Stomach (tissue), 9 donors: ENCODE data around the gene CCDC43. TPM values are rescaled to one million over a fixed set of nuclear protein-coding genes. Genes with fewer than 3 reads are reported as not detected.

Experiments used
- DNase-seq, 2 donors: peaks; one replicate each; pipeline versions ENCODE4 v3.0.0 to v3.0.0-alpha.2; 2013 to 2019
- H3K27ac ChIP-seq, 5 donors: fragments of 200-600 bp in 4 of 5; sonication (generic) in 4 of 5; one replicate each; pipeline ENCODE4 v1.5.1; 2013 to 2019; ENCODE audit warnings: mild to moderate bottlenecking in 1 of 5, moderate library complexity in 1 of 5
- H3K27me3 ChIP-seq, 3 donors: fragments of 200-600 bp; sonication (generic); one replicate each; pipeline ENCODE4 v1.5.1; 2017 to 2019; ENCODE audit warnings: mixed run types in 1 of 3
- H3K36me3 ChIP-seq, 4 donors: fragments of 200-600 bp; sonication (generic); 1 replicate in 3 of 4; 2 replicates in 1 of 4; pipeline ENCODE4 v1.5.1; 2016 to 2019
- H3K4me1 ChIP-seq, 4 donors: fragments of 200-600 bp; sonication (generic); one replicate each; pipeline ENCODE4 v1.5.1; 2016 to 2019
- H3K4me3 ChIP-seq, 4 donors: fragments of 200-600 bp; sonication (generic) in 3 of 4; one replicate each; pipeline ENCODE4 v1.5.1; 2016 to 2019; ENCODE audit warnings: mild to moderate bottlenecking in 1 of 4
- H3K9me3 ChIP-seq, 4 donors: fragments of 200-600 bp; sonication (generic); one replicate each; pipeline ENCODE4 v1.5.1; 2016 to 2019
- CTCF ChIP-seq, 7 experiments: fragments of 450-650 bp in 4 of 7; fragments of 200-600 bp in 3 of 7; sonication (generic) in 3 of 7; IDR thresholded peaks; one replicate each; pipeline ENCODE4 v1.5.1; 2016 to 2019; ENCODE audit warnings: antibody characterized with exemption in 7 of 7, control low read depth in 2 of 7, mild to moderate bottlenecking in 1 of 7
- EP300 ChIP-seq: sonication (generic); formaldehyde crosslinking; IDR thresholded peaks from one replicate; pipeline ENCODE4 v1.6.1; 2017; ENCODE audit warnings: antibody characterized with exemption
- POLR2A ChIP-seq, 4 donors: fragments of 450-650 bp; IDR thresholded peaks; one replicate each; pipeline ENCODE4 v1.6.1; 2016; ENCODE audit warnings: antibody characterized with exemption in 4 of 4, control low read depth in 2 of 4, mild to moderate bottlenecking in 1 of 4, moderate library complexity in 1 of 4
- POLR2AphosphoS5 ChIP-seq, 3 donors: sonication (generic); formaldehyde crosslinking; IDR thresholded peaks; one replicate each; pipeline ENCODE4 v1.6.1; 2016; ENCODE audit warnings: antibody characterized with exemption in 3 of 3
- WGBS, 5 donors: extraction: QIAGEN DNeasy Blood & Tissue Kit in 3 of 5; methylation state at CpG; one replicate each; pipeline versions ENCODE4 v1.1.5 to v1.1.7; 2013 to 2018; 5-methylcytosine and 5-hydroxymethylcytosine counted together
- intact Hi-C: fragments of 100-400 bp; cut with DNase I; formaldehyde crosslinking; loops from one replicate; pipeline ENCODE4 v1.15.1; 2023; ENCODE audit warnings: low total_unique reads
- polyA plus RNA-seq, 3 donors: library from polyadenylated mRNA; stranded (reverse); fragments of 200-250 nt; gene quantifications; one replicate each; pipeline ENCODE4 v1.2.3, GENCODE V29; 2013
- total RNA-seq, 5 donors: library from RNA; depleted of rRNA; stranded (reverse); fragments of >200 nt; gene quantifications; one replicate each; pipeline versions ENCODE4 v1.1.0 to v1.2.3, GENCODE V29; 2014 to 2016
- donor health status: healthy with polysubstance abuse.
- donor health status: Bipolar disorder and iron deficiency.
- donor health status: healthy.

Gene CCDC43
- total and polyA plus RNA-seq, 8 donors: 1.8 to 29.7 (median 11.1) TPM

GRCh38 chr17:44652727-44653126 lies 36.8 kb downstream of the CCDC43 start:
- WGBS, 5 donors: 75 to 85% (median 83%) methylated on average over 8 of the region's 8 CpGs
- Histone ChIP-seq H3K27me3 (peaks cover 15 to 72% (median 31%) of the 10 kb centered on the region in 3 donors), H3K9me3 (peaks cover 0 to 15% (median 7%) of the 10 kb centered on the region in 4 donors), H3K27ac (no peak overlapping the region), H3K36me3 (no peaks in the 10 kb centered on the region), H3K4me1 (peaks cover 4 to 16% (median 11%) of the 10 kb centered on the region in 4 donors), H3K4me3 (no peak overlapping the region)
- no peak for DNase-seq
- intact Hi-C loops: no loop called here
- no peak for TF ChIP-seq POLR2A (IDR thresholded peaks at IDR 0.05)
- no peak for TF ChIP-seq CTCF (IDR thresholded peaks at IDR 0.05)
- no peak for TF ChIP-seq EP300
- TF ChIP-seq POLR2AphosphoS5 (IDR thresholded peaks at IDR 0.05): no peak

- no peak for DNase-seq
- no peak for TF ChIP-seq CTCF (IDR thresholded peaks at IDR 0.05)
- no peak for TF ChIP-seq POLR2A (IDR thresholded peaks at IDR 0.05)
- TF ChIP-seq EP300: no peak
- no peak for TF ChIP-seq POLR2AphosphoS5 (IDR thresholded peaks at IDR 0.05)
- Histone ChIP-seq H3K27me3 (peaks cover 6 to 61% (median 16%) of the 10 kb centered on the region in 3 donors), H3K4me1 (peaks cover under 1 to 6% (median 4%) of the 10 kb centered on the region in 4 donors), H3K9me3 (peaks cover 0 to 7% (median 5%) of the 10 kb centered on the region in 4 donors), H3K4me3 (no peak overlapping the region), H3K27ac (no peak overlapping the region), H3K36me3 (no peaks in the 10 kb centered on the region)
- 74 to 83% (median 80%) methylated on average over 5 of the region's 5 CpGs for WGBS, 5 donors
- intact Hi-C loops: no loop called here
These were observed 38.3 kb downstream of the CCDC43 start for GRCh38 chr17:44651228-44651627.

GRCh38 chr17:44648963-44649362 lies 40.6 kb downstream of the CCDC43 start:
- intact Hi-C loops: no loop called here
- Histone ChIP-seq H3K27me3 (peaks cover 0 to 49% (median 2%) of the 10 kb centered on the region in 3 donors), H3K4me3 (no peak overlapping the region), H3K9me3 (no peaks in the 10 kb centered on the region), H3K27ac (no peak overlapping the region), H3K36me3 (no peaks in the 10 kb centered on the region), H3K4me1 (no peaks in the 10 kb centered on the region)
- TF ChIP-seq EP300 (no peak), CTCF (IDR thresholded peaks at IDR 0.05) (no peak), POLR2AphosphoS5 (IDR thresholded peaks at IDR 0.05) (no peak), POLR2A (IDR thresholded peaks at IDR 0.05) (no peak)
- no peak for DNase-seq
- 54 to 67% (median 60%) methylated on average over 2 of the region's 2 CpGs for WGBS, 5 donors

- no peaks in the 10 kb centered on the region for H3K4me1 ChIP-seq
- H3K27ac ChIP-seq: no peak overlapping the region
- TF ChIP-seq POLR2A (IDR thresholded peaks at IDR 0.05) (no peak), EP300 (no peak), CTCF (IDR thresholded peaks at IDR 0.05) (no peak), POLR2AphosphoS5 (IDR thresholded peaks at IDR 0.05) (no peak)
- intact Hi-C loops: no loop called here
- H3K27me3 ChIP-seq: peaks cover 0 to 37% (median 2%) of the 10 kb centered on the region in 3 donors
- no peak for DNase-seq
- no peak overlapping the region for H3K4me3 ChIP-seq
- no peaks in the 10 kb centered on the region for H3K9me3 ChIP-seq
- no peaks in the 10 kb centered on the region for H3K36me3 ChIP-seq
These were observed 41.8 kb downstream of the CCDC43 start for GRCh38 chr17:44647736-44648135.
